Transverse colon (tissue), 4 donors: ENCODE measurements around the gene ESYT1. TPM values are rescaled to one million over a fixed set of nuclear protein-coding genes. Genes with fewer than 3 reads are reported as not detected.

ENCODE experiments used
- DNase-seq: peaks from one replicate; pipeline ENCODE4 v3.0.0-alpha.2; 2019
- H3K27ac ChIP-seq, 4 donors: fragments of 200-600 bp; sonication (generic); 2 replicates each; pipeline ENCODE4 v1.5.1; 2016 to 2018; ENCODE audit warnings: inconsistent platforms in 4 of 4
- H3K27me3 ChIP-seq: fragments of 200-600 bp; sonication (generic); 2 replicates; pipeline ENCODE4 v1.5.1; 2017; ENCODE audit warnings: inconsistent platforms
- H3K36me3 ChIP-seq, 4 donors: fragments of 200-600 bp; sonication (generic); 2 replicates each; pipeline ENCODE4 v1.5.1; 2017 to 2019; ENCODE audit warnings: inconsistent platforms in 4 of 4
- H3K4me1 ChIP-seq, 4 donors: fragments of 200-600 bp; sonication (generic); 2 replicates each; pipeline ENCODE4 v1.5.1; 2017 to 2020; ENCODE audit warnings: inconsistent platforms in 4 of 4
- H3K4me3 ChIP-seq, 4 donors: fragments of 200-600 bp; sonication (generic); 1 replicate in 1 of 4; 2 replicates in 3 of 4; pipeline versions ENCODE4 v1.5.1 to v1.6.1; 2017 to 2019; ENCODE audit warnings: inconsistent platforms in 4 of 4
- H3K9me3 ChIP-seq, 2 donors: fragments of 200-600 bp; sonication (generic); 2 replicates each; pipeline ENCODE4 v1.5.1; 2017 to 2019; ENCODE audit warnings: inconsistent platforms in 2 of 2
- EP300 ChIP-seq: sonication (generic); formaldehyde crosslinking; IDR thresholded peaks from one replicate; pipeline ENCODE4 v1.6.1; 2017; ENCODE audit warnings: antibody characterized with exemption, low read depth
- POLR2A ChIP-seq: fragments of 450-650 bp; IDR thresholded peaks from one replicate; pipeline ENCODE4 v1.6.1; 2016; ENCODE audit warnings: antibody characterized with exemption, mild to moderate bottlenecking, moderate library complexity
- POLR2AphosphoS5 ChIP-seq, 3 donors: sonication (generic); formaldehyde crosslinking; IDR thresholded peaks; one replicate each; pipeline ENCODE4 v1.6.1; 2016; ENCODE audit warnings: antibody characterized with exemption in 3 of 3
- WGBS, 2 donors: methylation state at CpG; one replicate each; pipeline ENCODE4 v1.1.5; 2018; ENCODE audit warnings: low coverage in 1 of 2; 5-methylcytosine and 5-hydroxymethylcytosine counted together
- in situ Hi-C, 4 donors: fragments of 200-750 bp; cut with MboI; loops; one replicate each; pipeline versions ENCODE4 v1.15.0 to v1.15.1; 2017; ENCODE audit warnings: low sequenced_read_pairs in 3 of 4, low pct_ligation_motif_present in 1 of 4, low pct_unique_long_range_greater_than_20kb in 1 of 4
- intact Hi-C: fragments of 100-400 bp; cut with DNase I; formaldehyde crosslinking; loops from one replicate; pipeline ENCODE4 v1.15.1; 2023; ENCODE audit warnings: low total_unique reads
- total RNA-seq, 4 donors: library from RNA; depleted of rRNA; stranded (reverse); fragments of >200 nt; gene quantifications; one replicate each; pipeline ENCODE4 v1.1.0, GENCODE V29; 2016
- TF ChIP-seq, protein P1 (sequence below), 5 experiments: fragments of 200-600 bp in 3 of 5; fragments of 450-650 bp in 2 of 5; sonication (generic) in 3 of 5; IDR thresholded peaks; 1 replicate in 2 of 5; 2 replicates in 3 of 5; pipeline ENCODE4 v1.5.1; 2016 to 2017; ENCODE audit warnings: antibody characterized with exemption in 5 of 5, inconsistent platforms in 3 of 5, mild to moderate bottlenecking in 2 of 5, moderate library complexity in 1 of 5

Gene ESYT1
- total RNA-seq, 4 donors from 2014 or later = 94.2 to 133 (median 97.9) TPM

DNA sequence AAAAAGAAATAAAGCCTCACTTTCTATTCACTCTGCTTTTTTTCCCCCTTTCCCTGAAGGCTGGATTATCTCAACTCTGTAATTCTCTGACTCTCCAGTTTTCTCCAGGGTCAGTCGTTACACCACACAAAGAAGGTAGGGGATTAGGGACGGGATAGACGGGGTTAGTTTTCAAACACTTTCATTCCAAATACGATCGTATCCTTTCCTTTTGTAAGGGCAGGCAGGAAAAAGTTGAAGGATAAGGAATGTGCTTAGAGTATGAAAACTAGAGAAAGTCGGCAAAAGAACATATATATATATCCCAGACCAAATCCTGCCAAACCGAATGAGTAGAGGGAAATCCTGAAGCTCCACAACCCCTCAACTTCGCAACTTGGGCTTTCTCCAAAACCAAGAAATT is 581 bp upstream of the ESYT1 start:
- no peaks in the 10 kb centered on the region for H3K9me3 ChIP-seq
- TF ChIP-seq POLR2AphosphoS5 (IDR thresholded peaks at IDR 0.05) (no peak), POLR2A (no peak), EP300 (no peak)
- TF ChIP-seq, protein P1, sequence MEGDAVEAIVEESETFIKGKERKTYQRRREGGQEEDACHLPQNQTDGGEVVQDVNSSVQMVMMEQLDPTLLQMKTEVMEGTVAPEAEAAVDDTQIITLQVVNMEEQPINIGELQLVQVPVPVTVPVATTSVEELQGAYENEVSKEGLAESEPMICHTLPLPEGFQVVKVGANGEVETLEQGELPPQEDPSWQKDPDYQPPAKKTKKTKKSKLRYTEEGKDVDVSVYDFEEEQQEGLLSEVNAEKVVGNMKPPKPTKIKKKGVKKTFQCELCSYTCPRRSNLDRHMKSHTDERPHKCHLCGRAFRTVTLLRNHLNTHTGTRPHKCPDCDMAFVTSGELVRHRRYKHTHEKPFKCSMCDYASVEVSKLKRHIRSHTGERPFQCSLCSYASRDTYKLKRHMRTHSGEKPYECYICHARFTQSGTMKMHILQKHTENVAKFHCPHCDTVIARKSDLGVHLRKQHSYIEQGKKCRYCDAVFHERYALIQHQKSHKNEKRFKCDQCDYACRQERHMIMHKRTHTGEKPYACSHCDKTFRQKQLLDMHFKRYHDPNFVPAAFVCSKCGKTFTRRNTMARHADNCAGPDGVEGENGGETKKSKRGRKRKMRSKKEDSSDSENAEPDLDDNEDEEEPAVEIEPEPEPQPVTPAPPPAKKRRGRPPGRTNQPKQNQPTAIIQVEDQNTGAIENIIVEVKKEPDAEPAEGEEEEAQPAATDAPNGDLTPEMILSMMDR (IDR thresholded peaks at IDR 0.05) = no peak
- peaks cover 16 to 43% (median 32%) of the 10 kb centered on the region in 4 donors for H3K4me1 ChIP-seq
- H3K4me3 ChIP-seq = peak overlapping the region in 3 of 4 donors; percentile 20 to 78 (median 26)
- no peak for DNase-seq
- H3K27ac ChIP-seq = peak overlapping the region; percentile 89 to 95 (median 93)
- peaks cover 0 to 10% (median 2%) of the 10 kb centered on the region in 4 donors for H3K36me3 ChIP-seq
- intact Hi-C loops (loop anchor here (2.0 kb wide), 1 partner anchor 31 kb away; the partner anchor contains the start of gene MYL6), in situ Hi-C loops (loop anchor here in 1 of 4 donors (10.0 kb wide), 1 partner anchor 57 kb away; the partner anchor contains the start of gene SMARCC2)
- H3K27me3 ChIP-seq = no peaks in the 10 kb centered on the region
- 0 to 1% methylated on average over 6 to 8 of the region's 8 CpGs for WGBS, 2 donors

DNA sequence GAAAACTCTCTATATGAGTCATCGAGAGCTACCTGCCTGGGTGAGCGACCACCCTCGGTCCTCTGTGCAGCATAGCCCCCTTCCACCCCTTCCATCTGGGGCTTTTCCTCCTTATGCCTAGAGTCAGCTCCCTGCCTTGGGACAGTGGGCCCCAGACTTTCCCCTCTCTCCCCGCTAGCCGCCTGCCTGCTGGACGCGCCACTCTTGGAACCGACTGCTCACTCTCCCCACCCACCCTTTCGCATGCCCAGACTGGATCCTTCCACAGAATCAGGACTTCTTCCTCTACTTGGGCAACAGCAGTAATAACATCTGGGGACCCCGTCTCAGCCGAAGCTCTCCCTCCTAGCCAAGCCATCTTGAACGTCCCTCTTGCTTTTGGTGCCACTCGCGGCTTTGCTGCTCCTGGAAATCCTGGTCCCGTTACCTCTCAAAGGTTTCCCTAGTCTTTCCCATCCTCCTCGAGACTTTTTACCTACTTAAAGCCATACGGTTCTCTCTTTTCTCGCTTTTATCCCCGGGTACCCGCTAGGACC is 671 bp downstream of the ESYT1 start:
- no peaks in the 10 kb centered on the region for H3K27me3 ChIP-seq
- peaks cover 16 to 41% (median 32%) of the 10 kb centered on the region in 4 donors for H3K4me1 ChIP-seq
- peak overlapping the region; percentile 92 to 98 (median 94) for H3K27ac ChIP-seq
- H3K4me3 ChIP-seq = peak overlapping the region; percentile 45 to 85 (median 76)
- intact Hi-C loops = no loop called here
- DNase-seq = peak; percentile 36
- TF ChIP-seq, protein P1 (IDR thresholded peaks at IDR 0.05) = no peak
- TF ChIP-seq POLR2A (no peak), POLR2AphosphoS5 (IDR thresholded peaks at IDR 0.05) (no peak), EP300 (no peak)
- H3K9me3 ChIP-seq = no peaks in the 10 kb centered on the region
- 0 to 1% methylated on average over 13 to 20 of the region's 20 CpGs for WGBS, 2 donors
- in situ Hi-C loops = loop anchor here in 1 of 4 donors (10.0 kb wide), 1 partner anchor 56 kb away; the partner anchor contains the start of gene SMARCC2
- peaks cover 0 to 21% (median 9%) of the 10 kb centered on the region in 4 donors for H3K36me3 ChIP-seq

DNA sequence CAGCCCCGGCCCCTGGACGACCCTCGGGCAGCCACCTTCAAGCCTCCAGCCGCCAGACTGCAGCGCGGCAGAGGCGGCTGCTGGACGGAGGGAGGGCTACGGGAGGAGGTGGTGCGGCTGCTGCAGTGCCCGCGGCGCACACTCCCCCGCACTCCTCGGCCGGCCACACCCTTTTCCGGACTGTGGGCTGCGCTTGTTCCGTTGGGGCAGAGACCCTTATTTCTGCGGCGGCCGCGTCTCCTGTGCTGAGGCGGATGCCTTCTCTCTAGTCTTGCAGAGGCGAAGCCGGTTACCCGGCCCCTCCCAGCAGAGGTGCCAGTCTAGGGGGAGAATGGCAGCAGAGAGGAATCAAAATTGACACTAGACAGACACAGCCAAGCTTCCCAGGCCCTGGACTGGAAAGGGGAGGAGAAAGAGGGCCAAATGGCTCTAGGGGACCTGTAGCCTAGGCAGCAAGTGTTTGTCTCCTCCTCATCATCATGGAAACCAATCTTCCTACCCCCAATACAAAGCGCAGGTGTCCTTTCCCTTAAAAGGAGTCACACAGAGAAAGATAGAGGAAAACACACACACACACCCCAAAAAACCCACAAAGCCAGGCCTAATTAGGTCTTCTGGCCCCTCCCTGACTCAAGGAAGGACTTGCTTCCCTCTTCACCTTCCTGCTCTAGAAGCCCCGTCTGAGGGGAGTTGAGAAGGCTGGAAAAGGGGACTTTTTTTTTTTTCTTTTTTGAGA is 1.3 kb downstream of the ESYT1 start:
- Histone ChIP-seq H3K4me3 (peak overlapping the region; percentile 45 to 85 (median 76)), H3K27me3 (no peaks in the 10 kb centered on the region), H3K4me1 (peaks cover 16 to 41% (median 32%) of the 10 kb centered on the region in 4 donors), H3K27ac (peak overlapping the region; percentile 92 to 98 (median 94)), H3K9me3 (no peaks in the 10 kb centered on the region), H3K36me3 (peaks cover 0 to 28% (median 12%) of the 10 kb centered on the region in 4 donors)
- DNase-seq = peak; percentile 81
- in situ Hi-C loops = loop anchor here in 1 of 4 donors (10.0 kb wide), 1 partner anchor 55 kb away; the partner anchor contains the start of gene SMARCC2
- intact Hi-C loops = no loop called here
- TF ChIP-seq, protein P1 (IDR thresholded peaks at IDR 0.05) = no peak
- TF ChIP-seq EP300 = no peak
- TF ChIP-seq POLR2A = peak; percentile 59
- peak; percentile 75 to 81 (median 77) for TF ChIP-seq POLR2AphosphoS5 (IDR thresholded peaks at IDR 0.05)
- 1% methylated on average over 29 of the region's 29 CpGs; no CpG with 5 or more reads in 1 of the 2 donors for WGBS, 2 donors

DNA sequence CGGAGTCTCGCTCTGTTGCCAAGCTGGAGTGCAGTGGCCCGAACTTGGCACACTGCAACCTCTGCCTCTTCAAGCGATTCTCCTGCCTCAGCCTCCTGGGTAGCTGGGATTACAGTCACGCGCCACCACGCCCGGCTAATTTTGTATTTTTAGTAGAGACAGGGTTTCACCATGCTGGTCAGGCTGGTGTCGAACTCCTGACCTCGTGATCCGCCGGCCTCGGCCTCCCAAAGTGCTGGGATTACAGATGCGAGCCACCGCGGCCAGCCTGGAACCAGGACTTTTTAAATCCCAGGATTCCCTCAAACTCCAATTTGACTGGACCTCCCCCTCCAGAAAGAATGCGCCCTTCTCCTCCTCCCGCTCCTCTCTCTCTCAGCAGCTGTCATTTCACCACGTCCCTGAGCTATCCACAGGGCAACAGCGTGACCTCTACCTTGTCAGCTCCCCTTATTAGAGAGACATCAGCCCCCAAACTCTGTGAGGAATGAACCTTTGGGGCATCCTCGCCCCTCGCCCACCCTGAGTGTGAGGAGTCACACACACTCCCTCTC is 2.0 kb downstream of the ESYT1 start:
- intact Hi-C loops = no loop called here
- peaks cover 0 to 34% (median 12%) of the 10 kb centered on the region in 4 donors for H3K36me3 ChIP-seq
- TF ChIP-seq POLR2AphosphoS5 (IDR thresholded peaks at IDR 0.05) (no peak), EP300 (no peak)
- in situ Hi-C loops = loop anchor here in 2 of 4 donors (5.0 to 10.0 kb wide), 2 partner anchors 55 to 57 kb away; partner anchors contain the start of gene SMARCC2 (in 2 of the 2)
- H3K27ac ChIP-seq = peak overlapping the region; percentile 92 to 98 (median 94)
- DNase-seq = no peak
- H3K4me3 ChIP-seq = peak overlapping the region in 3 of 4 donors; percentile 75 to 85 (median 78)
- 29 to 59% methylated on average over 6 to 22 of the region's 22 CpGs for WGBS, 2 donors
- H3K27me3 ChIP-seq = no peaks in the 10 kb centered on the region
- H3K4me1 ChIP-seq = peaks cover 16 to 39% (median 32%) of the 10 kb centered on the region in 4 donors
- no peaks in the 10 kb centered on the region for H3K9me3 ChIP-seq
